GM12878 (cell line): ENCODE results near the gene CABLES1. TPM values are rescaled to one million over a fixed set of nuclear protein-coding genes. Genes with fewer than 3 reads are reported as not detected.

Source experiments
- ATAC-seq: fragments of 200-7000 bp; cut with Tn5 transposase; 3 replicates; pipeline ENCODE4 v1.9.1; 2020; ENCODE audit warnings: mild to moderate bottlenecking, moderate library complexity
- BruUV-seq: library from RNA; stranded (reverse); fragments of 400-500 nt; replicated peaks from 2 replicates; lab custom pipeline; 2021; lab: Mats Ljungman, UMichigan
- CTCF ChIA-PET: fragments of 300-600 bp; sonication (Branson Sonifier 250); formaldehyde crosslinking; extraction: SDS; loops from one replicate; lab custom pipeline; 2021; ENCODE audit warnings: inconsistent platforms; lab: Yijun Ruan, JAX
- POLR2A ChIA-PET: fragments of 350-600 bp; formaldehyde crosslinking; extraction: SDS; loops from one replicate; lab custom pipeline; 2021; ENCODE audit warnings: inconsistent platforms; lab: Charles Lee
- RAD21 ChIA-PET: fragments of 300-600 bp; sonication (Branson Sonifier 250); formaldehyde crosslinking; loops from one replicate; lab custom pipeline; 2023; ENCODE audit warnings: antibody characterized with exemption; ENCODE audit not compliant: unreplicated experiment; lab: Charles Lee
- SMC1A ChIA-PET: fragments of 300-600 bp; sonication (Branson Sonifier 250); formaldehyde crosslinking; loops from one replicate; lab custom pipeline; 2023; ENCODE audit not compliant: unreplicated experiment, uncharacterized antibody; lab: Charles Lee
- DNase-seq: peaks from one replicate; pipeline ENCODE4 v3.0.0-alpha.2; 2011; ENCODE audit warnings: low read depth, low spot score
- FAIRE-seq: peaks from 3 replicates; lab custom pipeline; 2011; peaks lifted over from hg19 to GRCh38; lab: Jason Lieb, UNC
- H2AFZ ChIP-seq: 2 replicates; pipeline ENCODE4 v1.6.0; 2011; ENCODE audit warnings: low read depth, low read length, control low read depth; ENCODE audit not compliant: control insufficient read depth
- H3K27ac ChIP-seq: 2 replicates; pipeline ENCODE4 v1.5.1; 2011; ENCODE audit warnings: control low read depth; ENCODE audit not compliant: control insufficient read depth, insufficient read depth
- H3K27me3 ChIP-seq, 2 experiments: replicated peaks in 1 of 2; 2 replicates each; pipeline versions ENCODE4 v1.6.0 to v1.6.1; 2011; ENCODE audit warnings: low read length in 1 of 2; ENCODE audit not compliant: control insufficient read depth in 2 of 2, insufficient read depth in 2 of 2
- H3K36me3 ChIP-seq, 2 experiments: 2 replicates each; pipeline ENCODE4 v1.5.1; 2011; ENCODE audit warnings: low read length in 1 of 2; ENCODE audit not compliant: control insufficient read depth in 2 of 2, insufficient read depth in 2 of 2
- H3K4me1 ChIP-seq: 2 replicates; pipeline ENCODE4 v1.6.1; 2011; ENCODE audit warnings: mild to moderate bottlenecking, low read length, moderate library complexity, mixed read lengths; ENCODE audit not compliant: control insufficient read depth, insufficient read depth
- H3K4me2 ChIP-seq: 2 replicates; pipeline ENCODE4 v1.6.0; 2011; ENCODE audit warnings: control low read depth; ENCODE audit not compliant: control insufficient read depth, insufficient read depth
- H3K4me3 ChIP-seq: fragments of 200-600 bp; sonication (generic); 2 replicates; pipeline ENCODE4 v1.5.1; 2016
- H3K79me2 ChIP-seq: 2 replicates; pipeline ENCODE4 v1.6.0; 2011; ENCODE audit warnings: low read length; ENCODE audit not compliant: control insufficient read depth, insufficient read depth
- H3K9ac ChIP-seq: 2 replicates; pipeline ENCODE4 v1.8.0; 2011; ENCODE audit warnings: low read length, control low read depth, mixed read lengths; ENCODE audit not compliant: control insufficient read depth, insufficient read depth
- H3K9me3 ChIP-seq: replicated peaks from 3 replicates; pipeline ENCODE4 v1.5.1; 2011; ENCODE audit warnings: mild to moderate bottlenecking, low read length; ENCODE audit not compliant: control insufficient read depth, insufficient read depth
- H4K20me1 ChIP-seq: 2 replicates; pipeline ENCODE4 v1.6.0; 2011; ENCODE audit not compliant: control insufficient read depth, insufficient read depth
- CEBPZ ChIP-seq: fragments of 150-350 bp; IDR thresholded peaks from 2 replicates; pipeline ENCODE4 v1.6.1; 2016; ENCODE audit warnings: low read depth, low read length
- FOXM1 ChIP-seq: IDR thresholded peaks from 2 replicates; pipeline ENCODE4 v1.6.1; 2012; ENCODE audit warnings: low read depth, mild to moderate bottlenecking, inconsistent platforms, low read length, moderate library complexity
- GATAD2B ChIP-seq: fragments of 450-650 bp; conservative IDR thresholded peaks from 2 replicates; pipeline ENCODE4 v1.6.1; 2017; ENCODE audit warnings: low read depth, mild to moderate bottlenecking, moderate library complexity
- IKZF1 ChIP-seq: fragments of 450-650 bp; conservative IDR thresholded peaks from 2 replicates; pipeline ENCODE4 v1.6.1; 2017; ENCODE audit warnings: antibody characterized with exemption, mild to moderate bottlenecking
- KDM1A ChIP-seq: fragments of 200-600 bp; sonication (generic); IDR thresholded peaks from 2 replicates; pipeline ENCODE4 v1.6.1; 2016; ENCODE audit warnings: borderline replicate concordance
- MEF2A ChIP-seq: IDR thresholded peaks from 2 replicates; pipeline ENCODE4 v1.6.1; 2011; ENCODE audit warnings: low read depth, mild to moderate bottlenecking, low read length, moderate library complexity; ENCODE audit not compliant: insufficient read depth
- MXI1 ChIP-seq: fragments of 150-350 bp; IDR thresholded peaks from 2 replicates; pipeline ENCODE4 v1.6.1; 2011; ENCODE audit warnings: low read depth, mild to moderate bottlenecking, inconsistent platforms, low read length, improper control_type of control experiment
- RCOR1 ChIP-seq: conservative IDR thresholded peaks from 2 replicates; pipeline ENCODE4 v1.6.1; 2012; ENCODE audit warnings: low read depth, low read length, improper control_type of control experiment
- ZZZ3 ChIP-seq: IDR thresholded peaks from 2 replicates; pipeline ENCODE4 v1.6.1; 2011; ENCODE audit warnings: low read depth; ENCODE audit not compliant: control insufficient read depth, insufficient read length
- WGBS: methylation state at CpG from one replicate; pipeline ENCODE4 v1.1.6; 2016; ENCODE audit warnings: low lambda C conversion rate; ENCODE audit not compliant: insufficient replicate concordance, insufficient coverage; ENCODE audit errors: missing lambda C conversion rate; 5-methylcytosine and 5-hydroxymethylcytosine counted together
- in situ Hi-C: fragments of 300-500 bp; cut with MboI; formaldehyde crosslinking; loops from 9 replicates; pipeline ENCODE4 v1.14.3; 2018; ENCODE audit warnings: mixed read lengths
- intact Hi-C: fragments of 100-400 bp; cut with micrococcal nuclease; formaldehyde crosslinking; loops from one replicate; pipeline ENCODE4 v1.14.2; 2022; ENCODE audit not compliant: unreplicated experiment
- polyA plus RNA-seq, 11 experiments: library from polyadenylated mRNA; depleted of rRNA in 4 of 11; unstranded in 6 of 11; stranded (reverse) in 5 of 11; fragments of >200 nt; fragmentation: Nextera tagmentation in 4 of 11; fragmentation: Illumina TruSeq in 1 of 11; extraction: Ambion mirVana in 4 of 11; extraction: Trizol in 1 of 11; gene quantifications; 1 replicate in 1 of 11; 2 replicates in 10 of 11; pipeline versions ENCODE4 v1.2.1 to v1.2.3, GENCODE V29; 2011 to 2016; ENCODE audit warnings: inconsistent platforms in 2 of 11, missing spikeins in 2 of 11, low read depth in 1 of 11
- total RNA-seq, 4 experiments: library from RNA; depleted of rRNA in 3 of 4; stranded (reverse); fragments of >200 nt in 3 of 4; fragmentation: Illumina TruSeq in 1 of 4; extraction: Trizol in 1 of 4; gene quantifications; 2 replicates each; pipeline versions ENCODE4 v1.2.1 to v1.2.3, GENCODE V29; 2013 to 2021
- TF ChIP-seq, protein P1 (sequence below): fragments of 450-650 bp; IDR thresholded peaks from 2 replicates; pipeline ENCODE4 v1.6.1; 2017; ENCODE audit warnings: borderline replicate concordance

The CABLES1 gene
- total and polyA plus RNA-seq, 10 of the 15 experiments (the other 5 are each of a cell fraction or from before 2014, with no cell fraction given): 2.9 to 27.2 (median 8.2) TPM

- no peaks in the 10 kb centered on the region for H3K27me3 ChIP-seq
- no peaks in the 10 kb centered on the region; a peak in 2 of 4 replicates for H3K36me3 ChIP-seq
- DNase-seq (no peak), ATAC-seq (no peak), FAIRE-seq (no peak)
- H3K9me3 ChIP-seq: no peaks in the 10 kb centered on the region
- H3K27ac ChIP-seq: no peak overlapping the region
- ChIA-PET RAD21 (interaction anchor here (1.1 kb wide), 1 partner anchor 58 kb away, joined by 3 read pairs; no protein-coding TSS in a partner anchor), POLR2A (interaction anchor here (0.5 kb wide), 1 partner anchor 17 kb away, joined by 3 read pairs; no protein-coding TSS in a partner anchor), SMC1A (interaction anchor here (0.7 to 1.4 kb wide), 4 partner anchors 11 to 50 kb away, joined by 3 to 5 read pairs (median 4); no protein-coding TSS in a partner anchor), CTCF (interaction anchor here (0.7 to 1.0 kb wide), 2 partner anchors 19 to 51 kb away, joined by 3 read pairs; no protein-coding TSS in a partner anchor)
- H3K79me2 ChIP-seq: no peaks in the 10 kb centered on the region
- no peaks in the 10 kb centered on the region for H4K20me1 ChIP-seq
- no peak overlapping the region for H2AFZ ChIP-seq
- intact Hi-C loops: no loop called here
- no peak for TF ChIP-seq MEF2A
- TF ChIP-seq KDM1A: no peak
- H3K9ac ChIP-seq: no peak overlapping the region
- no peak overlapping the region for H3K4me2 ChIP-seq
- WGBS: 79% methylated on average over 6 of the region's 6 CpGs
- no peak overlapping the region for H3K4me3 ChIP-seq
- no peaks in the 10 kb centered on the region for H3K4me1 ChIP-seq
- in situ Hi-C loops: no loop called here
- no TSS peak for BruUV-seq
Observed at GRCh38 chr18:23300231-23300805, 165.0 kb downstream of the CABLES1 start.

DNA sequence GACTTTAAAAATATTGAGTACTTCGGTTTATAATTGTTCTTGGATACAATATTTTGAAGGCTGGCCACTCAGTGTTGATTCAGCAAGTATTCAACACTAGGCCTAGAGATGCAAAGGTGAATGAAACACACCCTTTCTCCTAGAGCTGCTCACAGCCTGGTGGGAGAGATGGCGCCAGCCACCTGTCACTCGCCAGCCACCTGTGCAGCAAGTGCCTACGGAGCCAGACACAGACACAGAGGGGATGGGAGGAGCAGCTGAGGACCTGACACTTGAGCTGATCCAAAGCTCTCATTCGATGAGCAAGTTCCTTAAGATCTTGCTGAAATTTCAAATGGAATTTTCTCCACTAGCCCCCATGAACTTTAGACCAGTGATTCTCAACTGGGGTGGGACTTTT is 166.7 kb downstream of the CABLES1 start:
- Histone ChIP-seq H3K27ac (no peak overlapping the region), H3K4me3 (no peak overlapping the region), H3K4me2 (no peak overlapping the region), H3K9ac (no peak overlapping the region), H3K9me3 (no peaks in the 10 kb centered on the region), H2AFZ (no peak overlapping the region), H3K36me3 (no peaks in the 10 kb centered on the region; a peak in 2 of 4 replicates), H3K4me1 (peaks cover 4% of the 10 kb centered on the region), H3K79me2 (no peaks in the 10 kb centered on the region), H3K27me3 (no peaks in the 10 kb centered on the region), H4K20me1 (no peaks in the 10 kb centered on the region)
- DNase-seq (no peak), FAIRE-seq (no peak), ATAC-seq (no peak)
- in situ Hi-C loops (no loop called here), intact Hi-C loops (no loop called here)
- BruUV-seq: no TSS peak
- ChIA-PET RAD21 (no interaction called here), POLR2A (no interaction called here), SMC1A (interaction anchor here (1.4 kb wide), 1 partner anchor 30 kb away, joined by 4 read pairs; no protein-coding TSS in a partner anchor), CTCF (no interaction called here)
- TF ChIP-seq RCOR1: no peak
- TF ChIP-seq, protein P1, sequence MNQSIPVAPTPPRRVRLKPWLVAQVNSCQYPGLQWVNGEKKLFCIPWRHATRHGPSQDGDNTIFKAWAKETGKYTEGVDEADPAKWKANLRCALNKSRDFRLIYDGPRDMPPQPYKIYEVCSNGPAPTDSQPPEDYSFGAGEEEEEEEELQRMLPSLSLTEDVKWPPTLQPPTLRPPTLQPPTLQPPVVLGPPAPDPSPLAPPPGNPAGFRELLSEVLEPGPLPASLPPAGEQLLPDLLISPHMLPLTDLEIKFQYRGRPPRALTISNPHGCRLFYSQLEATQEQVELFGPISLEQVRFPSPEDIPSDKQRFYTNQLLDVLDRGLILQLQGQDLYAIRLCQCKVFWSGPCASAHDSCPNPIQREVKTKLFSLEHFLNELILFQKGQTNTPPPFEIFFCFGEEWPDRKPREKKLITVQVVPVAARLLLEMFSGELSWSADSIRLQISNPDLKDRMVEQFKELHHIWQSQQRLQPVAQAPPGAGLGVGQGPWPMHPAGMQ: no peak
- TF ChIP-seq CEBPZ: no peak
- TF ChIP-seq MXI1: no peak
- no peak for TF ChIP-seq FOXM1
- TF ChIP-seq GATAD2B: no peak
- TF ChIP-seq IKZF1: no peak
- TF ChIP-seq ZZZ3: no peak
- 90% methylated on average over 5 of the region's 5 CpGs for WGBS
